IPS-NIHi7 (cell line): ENCODE data around the gene CCT7.
"Not testable (repeated sequence)": the region's sequence is repeated elsewhere in the genome, so short reads cannot be mapped to it uniquely, and the experiment has no call there.

Experiments
- DNase-seq: peaks from one replicate; pipeline ENCODE4 v3.0.0; 2012; ENCODE audit warnings: mixed read lengths; ENCODE audit errors: extremely low spot score

Gene CCT7

GRCh38 chr2:73233932-73234832 is at the start of gene CCT7:
TSS of gene CCT7 (plus strand) at chr2:73234308. CDS start at chr2:73234379, 71 bp downstream.
- peak; percentile 85 for DNase-seq

- DNase-seq: no peak
These were observed 48.1 kb upstream of the CCT7 start for GRCh38 chr2:73185965-73186364.

- no peak for DNase-seq
These were observed 46.6 kb upstream of the CCT7 start for GRCh38 chr2:73187549-73187948.

- DNase-seq: no peak
These were observed 36.5 kb upstream of the CCT7 start for GRCh38 chr2:73197579-73197978.

GRCh38 chr2:73200281-73200680 is 33.8 kb upstream of the CCT7 start:
- not testable (repeated sequence) for DNase-seq

GRCh38 chr2:73202156-73203054 is 31.7 kb upstream of the CCT7 start, which contains the start of gene NOTO:
TSS of gene NOTO (plus strand) at chr2:73202574. CDS start at chr2:73202667, 93 bp downstream.
- DNase-seq: peak; percentile 71

- peak; percentile 38 for DNase-seq
These were observed 30.9 kb upstream of the CCT7 start for GRCh38 chr2:73203055-73203681.

GRCh38 chr2:73205611-73206010 is 28.5 kb upstream of the CCT7 start:
- no peak for DNase-seq

GRCh38 chr2:73208258-73208657 is 25.9 kb upstream of the CCT7 start:
- DNase-seq: no peak

GRCh38 chr2:73210019-73210418 is 24.1 kb upstream of the CCT7 start:
- DNase-seq: no peak

GRCh38 chr2:73210696-73211095 is 23.4 kb upstream of the CCT7 start:
- no peak for DNase-seq

GRCh38 chr2:73212098-73212447 is 22.0 kb upstream of the CCT7 start:
- DNase-seq: no peak

GRCh38 chr2:73212448-73213176 is 21.5 kb upstream of the CCT7 start:
- peak; percentile 87 for DNase-seq

GRCh38 chr2:73214120-73215035 is 19.7 kb upstream of the CCT7 start, which contains the start of gene SMYD5:
TSS of gene SMYD5 (plus strand) at chr2:73214245. CDS start at chr2:73214267, 22 bp downstream.
- peak; percentile 93 for DNase-seq

GRCh38 chr2:73215254-73215653 is 18.9 kb upstream of the CCT7 start:
- DNase-seq: no peak

GRCh38 chr2:73217160-73217559 is 16.9 kb upstream of the CCT7 start:
- DNase-seq: no peak

GRCh38 chr2:73217826-73218225 is 16.3 kb upstream of the CCT7 start:
- no peak for DNase-seq

GRCh38 chr2:73218298-73218697 is 15.8 kb upstream of the CCT7 start:
- no peak for DNase-seq

- no peak for DNase-seq
These were observed 10.3 kb upstream of the CCT7 start for GRCh38 chr2:73223821-73224220.
